ENCODE results near the gene XXYLT1. TPM values are rescaled to one million over a fixed set of nuclear protein-coding genes. Genes with fewer than 3 reads are reported as not detected.

Gene XXYLT1
- total and polyA plus RNA-seq, 12 donors = 2.2 to 7.2 (median 3.6) TPM

- whole genome bisulfite sequencing, 2 donors = 75 to 83% methylated on average over 5 of the region's 5 CpGs
- DNase-seq = no peak
- intact Hi-C loops (cut with DNase I) = loop anchor here in 1 of 10 donors (10.0 kb wide), 1 partner anchor 210 kb away; no protein-coding TSS in a partner anchor
- Histone ChIP-seq H3K27ac (no peak overlapping the region), H3K4me3 (no peak overlapping the region), H3K4me1 (peaks cover 16 to 37% (median 34%) of the 10 kb centered on the region in 9 donors), H3K27me3 (no peaks in the 10 kb centered on the region), H3K9me3 (no peaks in the 10 kb centered on the region), H3K36me3 (no peaks in the 10 kb centered on the region)
- no peak for ATAC-seq
- no peak for TF ChIP-seq CTCF (IDR thresholded peaks at IDR 0.05)
These were observed 186.2 kb downstream of the XXYLT1 start for GRCh38 chr3:195084746-195085145.

- Histone ChIP-seq H3K9me3 (no peaks in the 10 kb centered on the region), H3K4me3 (no peak overlapping the region), H3K27ac (no peak overlapping the region), H3K36me3 (no peaks in the 10 kb centered on the region), H3K4me1 (peaks cover 16 to 48% (median 39%) of the 10 kb centered on the region in 9 donors), H3K27me3 (no peaks in the 10 kb centered on the region)
- intact Hi-C loops (cut with DNase I) = loop anchor here in 1 of 10 donors (10.0 kb wide), 1 partner anchor 209 kb away; no protein-coding TSS in a partner anchor
- TF ChIP-seq CTCF (IDR thresholded peaks at IDR 0.05) = no peak
- no peak for ATAC-seq
- 97 to 98% methylated on average over 15 of the region's 15 CpGs for WGBS, 2 donors
- DNase-seq = peak in 1 of 2 donors; percentile 1
These were observed 187.3 kb downstream of the XXYLT1 start for GRCh38 chr3:195083659-195084058.

- H3K4me1 ChIP-seq = peaks cover 16 to 50% (median 39%) of the 10 kb centered on the region in 9 donors
- no peaks in the 10 kb centered on the region for H3K27me3 ChIP-seq
- H3K36me3 ChIP-seq = no peaks in the 10 kb centered on the region
- H3K4me3 ChIP-seq = no peak overlapping the region
- no peak for DNase-seq
- TF ChIP-seq CTCF (IDR thresholded peaks at IDR 0.05) = no peak
- WGBS, 2 donors = 63 to 76% methylated on average over 10 of the region's 10 CpGs
- no peak for ATAC-seq
- peak overlapping the region in 8 of 10 donors; percentile 80 to 97 (median 81) for H3K27ac ChIP-seq
- H3K9me3 ChIP-seq = no peaks in the 10 kb centered on the region
- intact Hi-C loops (cut with DNase I) = loop anchor here in 1 of 10 donors (10.0 kb wide), 1 partner anchor 208 kb away; no protein-coding TSS in a partner anchor
These were observed 188.1 kb downstream of the XXYLT1 start for GRCh38 chr3:195082811-195083210.

- intact Hi-C loops (cut with DNase I) = loop anchor here in 1 of 10 donors (10.0 kb wide), 1 partner anchor 207 kb away; no protein-coding TSS in a partner anchor
- DNase-seq (no peak), ATAC-seq (peak in 7 of 8 donors; percentile 30 to 65 (median 43))
These were observed 189.6 kb downstream of the XXYLT1 start for GRCh38 chr3:195081242-195081963.

More at GRCh38 chr3:195081242-195081963, 189.6 kb downstream of the XXYLT1 start:
- H3K9me3 ChIP-seq = no peaks in the 10 kb centered on the region
- no peaks in the 10 kb centered on the region for H3K27me3 ChIP-seq
- H3K36me3 ChIP-seq = no peaks in the 10 kb centered on the region
- 33 to 43% methylated on average over 12 of the region's 12 CpGs for WGBS, 2 donors
- no peak overlapping the region for H3K4me3 ChIP-seq
- peaks cover 16 to 46% (median 39%) of the 10 kb centered on the region in 9 donors for H3K4me1 ChIP-seq
- no peak for TF ChIP-seq CTCF (IDR thresholded peaks at IDR 0.05)
- peak overlapping the region; percentile 26 to 97 (median 81) for H3K27ac ChIP-seq
